AG04450 (cell line): ENCODE measurements around the gene GJA4. TPM values are rescaled to one million over a fixed set of nuclear protein-coding genes. Genes with fewer than 3 reads are reported as not detected.

Experiments
- CTCF ChIA-PET: fragments of 300-600, 350-600 bp; formaldehyde crosslinking; extraction: SDS; loops from one replicate; lab custom pipeline; 2022; ENCODE audit warnings: antibody characterized with exemption, inconsistent platforms; lab: Charles Lee
- POLR2A ChIA-PET: fragments of 350-600 bp; formaldehyde crosslinking; extraction: SDS; loops from one replicate; lab custom pipeline; 2021; ENCODE audit warnings: antibody characterized with exemption, inconsistent platforms; lab: Yijun Ruan, JAX
- DNase-seq: peaks from one replicate; pipeline ENCODE4 v3.0.0-alpha.2; 2011; ENCODE audit warnings: low read depth, low spot score
- H3K27ac ChIP-seq: one replicate; pipeline ENCODE4 v1.5.1; 2012; ENCODE audit warnings: low read depth, low read length, control low read depth
- H3K27me3 ChIP-seq: one replicate; pipeline ENCODE4 v1.6.0; 2012; ENCODE audit warnings: low read length; ENCODE audit not compliant: control insufficient read depth, insufficient read depth
- H3K4me3 ChIP-seq: 2 replicates; pipeline ENCODE4 v1.5.1; 2011; ENCODE audit warnings: mild to moderate bottlenecking, low read depth, low read length, control low read depth
- H3K9me3 ChIP-seq: 2 replicates; pipeline ENCODE4 v1.5.1; 2012; ENCODE audit warnings: low read length; ENCODE audit not compliant: control insufficient read depth, insufficient read depth
- polyA plus RNA-seq: library from polyadenylated mRNA; depleted of rRNA; stranded (reverse); fragments of >200 nt; gene quantifications from 2 replicates; pipeline ENCODE4 v1.2.3, GENCODE V29; 2011
- TF ChIP-seq, protein P1 (sequence below): IDR thresholded peaks from 2 replicates; pipeline ENCODE4 v1.5.1; 2011; ENCODE audit warnings: low read depth, low read length, control low read depth, inconsistent platforms

Gene GJA4
- polyA plus RNA-seq, 1 experiment: not detected

DNA sequence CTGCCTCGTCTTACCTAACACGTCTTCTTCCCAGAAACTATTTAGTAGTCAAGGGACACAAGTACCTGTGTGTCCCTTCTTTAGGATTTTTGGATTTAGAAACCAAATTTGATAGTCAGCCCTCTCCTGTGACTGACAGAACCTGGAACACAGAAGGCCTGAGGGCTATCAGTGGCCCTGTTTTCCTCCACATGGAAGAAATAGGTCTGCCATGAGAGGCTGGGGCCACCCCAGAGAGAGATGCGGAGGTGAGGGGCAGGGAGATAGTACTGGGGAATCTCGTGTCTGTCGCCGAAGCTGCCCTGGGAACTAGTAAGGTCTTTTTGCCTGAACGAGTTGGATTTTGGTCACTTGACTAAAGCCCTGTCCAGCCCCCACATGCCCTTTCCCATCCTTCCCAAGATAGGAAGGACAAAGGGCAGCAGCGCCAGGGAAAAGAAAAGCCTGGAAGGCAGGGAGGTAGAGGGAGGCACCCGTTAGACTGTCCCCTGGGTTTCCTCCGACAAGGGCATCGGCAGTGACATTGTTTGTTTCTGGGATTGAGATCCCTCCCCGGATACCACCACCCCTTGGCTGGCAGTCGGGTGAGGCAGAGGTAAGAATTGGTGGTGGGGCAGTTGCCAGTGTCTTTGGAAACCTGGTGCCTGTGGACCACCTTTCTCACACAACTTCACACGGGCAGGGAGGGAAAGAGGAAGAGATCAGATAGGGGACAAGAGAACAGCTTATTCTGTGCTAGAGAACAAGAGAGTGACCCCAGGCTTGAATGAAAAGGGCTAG lies 46.9 kb downstream of the GJA4 start:
- CTCF ChIA-PET: interaction anchor here (3.6 kb wide), 1 partner anchor 13 kb away, joined by 27 read pairs; no protein-coding TSS in a partner anchor
- Histone ChIP-seq H3K27me3 (no peaks in the 10 kb centered on the region), H3K4me3 (no peak overlapping the region), H3K9me3 (no peaks in the 10 kb centered on the region), H3K27ac (no peak overlapping the region)
- POLR2A ChIA-PET: no interaction called here
- no peak for DNase-seq
- TF ChIP-seq, protein P1, sequence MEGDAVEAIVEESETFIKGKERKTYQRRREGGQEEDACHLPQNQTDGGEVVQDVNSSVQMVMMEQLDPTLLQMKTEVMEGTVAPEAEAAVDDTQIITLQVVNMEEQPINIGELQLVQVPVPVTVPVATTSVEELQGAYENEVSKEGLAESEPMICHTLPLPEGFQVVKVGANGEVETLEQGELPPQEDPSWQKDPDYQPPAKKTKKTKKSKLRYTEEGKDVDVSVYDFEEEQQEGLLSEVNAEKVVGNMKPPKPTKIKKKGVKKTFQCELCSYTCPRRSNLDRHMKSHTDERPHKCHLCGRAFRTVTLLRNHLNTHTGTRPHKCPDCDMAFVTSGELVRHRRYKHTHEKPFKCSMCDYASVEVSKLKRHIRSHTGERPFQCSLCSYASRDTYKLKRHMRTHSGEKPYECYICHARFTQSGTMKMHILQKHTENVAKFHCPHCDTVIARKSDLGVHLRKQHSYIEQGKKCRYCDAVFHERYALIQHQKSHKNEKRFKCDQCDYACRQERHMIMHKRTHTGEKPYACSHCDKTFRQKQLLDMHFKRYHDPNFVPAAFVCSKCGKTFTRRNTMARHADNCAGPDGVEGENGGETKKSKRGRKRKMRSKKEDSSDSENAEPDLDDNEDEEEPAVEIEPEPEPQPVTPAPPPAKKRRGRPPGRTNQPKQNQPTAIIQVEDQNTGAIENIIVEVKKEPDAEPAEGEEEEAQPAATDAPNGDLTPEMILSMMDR: no peak

DNA sequence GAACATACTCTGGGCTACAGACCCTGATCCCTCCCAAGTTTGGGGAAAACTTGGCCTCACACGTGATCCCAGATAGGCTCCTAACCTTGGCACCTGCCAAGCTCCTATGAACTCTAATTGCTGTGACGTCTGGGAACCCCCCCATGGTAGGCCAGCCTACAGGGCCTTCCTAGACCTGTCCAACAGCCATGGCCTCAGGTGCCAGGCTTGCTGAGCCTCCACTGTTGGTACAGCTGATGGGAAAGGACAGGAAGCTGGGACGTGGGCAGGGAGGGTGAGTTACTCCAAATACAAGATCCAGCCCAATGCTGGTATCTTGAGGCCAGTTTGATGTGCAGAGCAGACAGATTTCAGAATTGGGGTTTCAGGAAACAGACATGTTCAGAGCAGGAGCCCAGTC lies 47.6 kb downstream of the GJA4 start:
- Histone ChIP-seq H3K4me3 (no peak overlapping the region), H3K27ac (no peak overlapping the region), H3K9me3 (no peaks in the 10 kb centered on the region), H3K27me3 (no peaks in the 10 kb centered on the region)
- POLR2A ChIA-PET: no interaction called here
- no peak for DNase-seq
- TF ChIP-seq, protein P1: no peak
- CTCF ChIA-PET: interaction anchor here (3.6 kb wide), 1 partner anchor 12 kb away, joined by 27 read pairs; no protein-coding TSS in a partner anchor

DNA sequence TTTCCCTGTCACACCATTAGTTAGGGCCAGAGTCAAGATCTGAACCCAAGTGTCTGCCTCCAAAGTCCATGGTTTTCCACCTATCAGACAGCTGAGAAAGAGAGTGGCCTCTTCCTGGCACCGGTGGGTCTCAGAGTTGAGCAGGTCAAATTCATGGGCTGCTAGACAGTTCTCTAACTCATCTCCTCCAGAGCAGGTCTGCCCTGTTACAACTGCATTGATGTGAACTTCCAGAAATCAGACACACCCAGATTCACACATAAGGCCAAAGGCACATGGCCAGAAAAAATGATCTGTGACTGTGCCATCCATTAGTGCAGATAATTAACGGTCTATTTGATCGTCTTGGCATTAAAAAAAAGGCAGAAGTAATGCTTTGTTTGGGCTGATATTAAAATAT lies 49.3 kb downstream of the GJA4 start:
- ChIA-PET POLR2A (no interaction called here), CTCF (interaction anchor here (1.2 to 3.6 kb wide), 2 partner anchors 11 to 17 kb away, joined by 3 to 27 read pairs; partner anchors contain the start of gene SMIM12)
- no peak for DNase-seq
- TF ChIP-seq, protein P1: no peak
- no peak overlapping the region for H3K4me3 ChIP-seq
- H3K9me3 ChIP-seq: no peaks in the 10 kb centered on the region
- H3K27ac ChIP-seq: no peak overlapping the region
- no peaks in the 10 kb centered on the region for H3K27me3 ChIP-seq

DNA sequence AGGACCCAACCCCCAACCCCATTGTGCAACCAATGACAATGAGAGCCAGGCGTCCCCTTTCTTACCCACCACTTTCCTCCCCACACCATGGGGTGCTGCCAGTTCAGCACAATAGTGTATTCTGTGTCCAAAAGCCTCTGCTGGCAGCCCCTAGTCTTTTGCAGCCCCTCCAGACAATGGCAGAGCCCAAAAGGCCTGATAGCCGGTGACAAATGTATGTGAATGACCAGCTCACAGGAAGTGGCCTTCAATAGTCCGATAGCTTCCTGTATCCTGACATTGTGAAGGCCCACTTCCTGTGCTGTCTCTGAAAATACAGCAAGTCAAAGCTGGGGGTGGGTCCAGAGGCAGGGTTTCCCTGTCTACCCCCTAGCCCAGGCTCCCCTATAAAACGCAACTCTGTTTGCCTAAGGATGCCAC lies 50.2 kb downstream of the GJA4 start:
- Histone ChIP-seq H3K27me3 (no peaks in the 10 kb centered on the region), H3K4me3 (no peak overlapping the region), H3K9me3 (no peaks in the 10 kb centered on the region), H3K27ac (no peak overlapping the region)
- CTCF ChIA-PET: interaction anchor here (0.6 to 3.6 kb wide), 3 partner anchors 10 to 905 kb away, joined by 3 to 27 read pairs (median 4); partner anchors contain the start of gene SMIM12
- POLR2A ChIA-PET: no interaction called here
- TF ChIP-seq, protein P1: no peak
- no peak for DNase-seq
